ENCODE results near the gene HNRNPA1L2. TPM values are rescaled to one million over a fixed set of nuclear protein-coding genes. Genes with fewer than 3 reads are reported as not detected.
"Not testable (repeated sequence)": the region's sequence is repeated elsewhere in the genome, so short reads cannot be mapped to it uniquely, and the experiment has no call there.

HNRNPA1L2 gene
- total RNA-seq: 1 to 10 TPM; 1.7 to 4.7 (median 3.4) TPM
- polyA plus RNA-seq: 1 to 10 TPM; 4.7 to 9.1 TPM
- long read RNA-seq, donor 1: 0 reads
- long read RNA-seq, donor 2: 0 reads
- long read RNA-seq, donor 3, partial matches to known transcripts: 0 of 2 reads
- long read RNA-seq, donor 3, other reads (novel, unspliced or antisense): 0 of 2 reads

- no peak within 1 kb of the TSS for H3K27ac ChIP-seq
- H3K36me3 ChIP-seq: peaks cover 0 to 63% (median 9%) of the 10 kb centered on the region in 9 donors
- no peak for TF ChIP-seq CTCF (IDR thresholded peaks at IDR 0.05)
- no peak for ATAC-seq
- intact Hi-C loops (cut with DNase I): no loop called here
- no peak for DNase-seq
- no peaks in the 10 kb centered on the region for H3K27me3 ChIP-seq
- H3K9me3 ChIP-seq: no peaks in the 10 kb centered on the region
- WGBS, 2 donors: 98% methylated on average over 7 of the region's 7 CpGs
- peaks cover 0 to 9% (median 0%) of the 10 kb centered on the region in 9 donors for H3K4me1 ChIP-seq
- no peak within 1 kb of the TSS for H3K4me3 ChIP-seq
These were observed at the start of gene HNRNPA1L2 for GRCh38 chr13:52642131-52642530. Gene HNRNPA1L2 (plus strand): TSS chr13:52642431. CDS start chr13:52642493, 62 bp downstream.

- intact Hi-C loops (cut with DNase I); H3K27me3 ChIP-seq; H3K9me3 ChIP-seq; ATAC-seq; H3K27ac ChIP-seq; H3K36me3 ChIP-seq; H3K4me3 ChIP-seq; H3K4me1 ChIP-seq; DNase-seq: not testable (repeated sequence)
- 73 to 85% methylated on average over 3 of the region's 3 CpGs for WGBS, 2 donors
These were observed 49.1 kb upstream of the HNRNPA1L2 start for GRCh38 chr13:52593175-52593574.

- WGBS, 2 donors: 76 to 79% methylated on average over 3 of the region's 3 CpGs
- ATAC-seq; H3K4me3 ChIP-seq; H3K4me1 ChIP-seq; H3K27ac ChIP-seq; H3K9me3 ChIP-seq; DNase-seq; intact Hi-C loops (cut with DNase I); H3K36me3 ChIP-seq; H3K27me3 ChIP-seq: not testable (repeated sequence)
These were observed 48.4 kb upstream of the HNRNPA1L2 start for GRCh38 chr13:52593812-52594211.

GRCh38 chr13:52594295-52594694 lies 47.9 kb upstream of the HNRNPA1L2 start:
- ATAC-seq; H3K27ac ChIP-seq; intact Hi-C loops (cut with DNase I); DNase-seq; H3K36me3 ChIP-seq; H3K9me3 ChIP-seq; H3K4me3 ChIP-seq: not testable (repeated sequence)
- WGBS, 2 donors: 68 to 77% methylated on average over 7 of the region's 7 CpGs
- H3K27me3 ChIP-seq: peaks cover 0 to 12% (median 0%) of the 10 kb centered on the region in 7 donors
- H3K4me1 ChIP-seq: peaks cover 4 to 13% (median 9%) of the 10 kb centered on the region in 9 donors

GRCh38 chr13:52597676-52598075 lies 44.6 kb upstream of the HNRNPA1L2 start:
- DNase-seq (no peak), ATAC-seq (no peak)
- H3K27ac ChIP-seq: no peak overlapping the region
- intact Hi-C loops (cut with DNase I): no loop called here
- no peaks in the 10 kb centered on the region for H3K9me3 ChIP-seq
- WGBS, 2 donors: 96 to 97% methylated on average over 4 of the region's 4 CpGs
- peaks cover 4 to 17% (median 13%) of the 10 kb centered on the region in 9 donors for H3K4me1 ChIP-seq
- TF ChIP-seq CTCF (IDR thresholded peaks at IDR 0.05): no peak
- no peaks in the 10 kb centered on the region for H3K36me3 ChIP-seq
- H3K27me3 ChIP-seq: peaks cover 0 to 29% (median 0%) of the 10 kb centered on the region in 7 donors
- H3K4me3 ChIP-seq: no peak overlapping the region

Data from heart right ventricle (tissue), 16 donors.